ENCODE results near the gene CRTC3. TPM values are rescaled to one million over a fixed set of nuclear protein-coding genes. Genes with fewer than 3 reads are reported as not detected.

The CRTC3 gene
- total and polyA plus RNA-seq, 2 donors (not counting 3 experiments of a cell fraction or from before 2014, with no cell fraction given), result 16.2 to 26.4 TPM

DNA sequence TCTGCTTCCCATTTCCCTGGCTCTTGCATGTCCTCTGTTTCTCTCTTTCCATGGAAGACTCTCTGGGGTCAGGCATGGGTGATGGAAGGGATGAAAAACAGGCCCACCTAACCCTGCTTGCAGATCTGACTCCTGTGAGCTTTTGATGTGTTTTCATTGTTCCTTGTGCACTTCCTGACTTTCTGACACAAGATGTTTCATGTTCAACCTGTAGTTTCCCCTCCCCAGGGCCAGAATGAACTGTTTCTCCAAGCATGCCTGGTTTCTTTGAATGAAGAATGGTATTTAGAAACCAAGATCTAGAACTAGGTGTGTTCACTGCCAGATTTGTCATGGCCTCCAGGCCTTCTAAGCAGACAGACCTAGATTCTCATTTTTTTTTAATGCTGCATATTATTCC is 36.1 kb upstream of the CRTC3 start:
- no peaks in the 10 kb centered on the region for H3K4me1 ChIP-seq (ENCODE audit: control insufficient read depth, extremely low read depth, insufficient read depth, low read length)
- TF ChIP-seq, protein P1, sequence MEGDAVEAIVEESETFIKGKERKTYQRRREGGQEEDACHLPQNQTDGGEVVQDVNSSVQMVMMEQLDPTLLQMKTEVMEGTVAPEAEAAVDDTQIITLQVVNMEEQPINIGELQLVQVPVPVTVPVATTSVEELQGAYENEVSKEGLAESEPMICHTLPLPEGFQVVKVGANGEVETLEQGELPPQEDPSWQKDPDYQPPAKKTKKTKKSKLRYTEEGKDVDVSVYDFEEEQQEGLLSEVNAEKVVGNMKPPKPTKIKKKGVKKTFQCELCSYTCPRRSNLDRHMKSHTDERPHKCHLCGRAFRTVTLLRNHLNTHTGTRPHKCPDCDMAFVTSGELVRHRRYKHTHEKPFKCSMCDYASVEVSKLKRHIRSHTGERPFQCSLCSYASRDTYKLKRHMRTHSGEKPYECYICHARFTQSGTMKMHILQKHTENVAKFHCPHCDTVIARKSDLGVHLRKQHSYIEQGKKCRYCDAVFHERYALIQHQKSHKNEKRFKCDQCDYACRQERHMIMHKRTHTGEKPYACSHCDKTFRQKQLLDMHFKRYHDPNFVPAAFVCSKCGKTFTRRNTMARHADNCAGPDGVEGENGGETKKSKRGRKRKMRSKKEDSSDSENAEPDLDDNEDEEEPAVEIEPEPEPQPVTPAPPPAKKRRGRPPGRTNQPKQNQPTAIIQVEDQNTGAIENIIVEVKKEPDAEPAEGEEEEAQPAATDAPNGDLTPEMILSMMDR (IDR thresholded peaks at IDR 0.05; ENCODE audit: extremely low read depth in 1 of 2, insufficient read depth in 1 of 2, low read depth in 1 of 2, low read length in 2 of 2), result no peak
- TF ChIP-seq POLR2A (IDR thresholded peaks at IDR 0.05; ENCODE audit: low read depth, low read length) (no peak), GATA2 (IDR thresholded peaks at IDR 0.05; ENCODE audit: insufficient read depth, insufficient read length, low read depth, low read length) (no peak), MYC (IDR thresholded peaks at IDR 0.05; ENCODE audit: low read depth, low read length) (no peak), POLR2AphosphoS5 (IDR thresholded peaks at IDR 0.05; ENCODE audit: insufficient read depth, low read depth, low read length) (no peak), JUN (IDR thresholded peaks at IDR 0.05; ENCODE audit: borderline replicate concordance, insufficient read depth, insufficient read length, low read depth) (no peak), EZH2 (IDR thresholded peaks at IDR 0.05; ENCODE audit: borderline replicate concordance, low read depth, low read length, severe bottlenecking) (no peak), FOS (IDR thresholded peaks at IDR 0.05; ENCODE audit: borderline replicate concordance, insufficient read depth, low read length) (no peak)
- TF ChIP-seq, protein P2, sequence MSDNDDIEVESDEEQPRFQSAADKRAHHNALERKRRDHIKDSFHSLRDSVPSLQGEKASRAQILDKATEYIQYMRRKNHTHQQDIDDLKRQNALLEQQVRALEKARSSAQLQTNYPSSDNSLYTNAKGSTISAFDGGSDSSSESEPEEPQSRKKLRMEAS (IDR thresholded peaks at IDR 0.05; ENCODE audit: insufficient read depth, insufficient read length), result no peak

More for the DNA sequence above, 36.1 kb upstream of the CRTC3 start:
- DNase-seq (ENCODE audit: low read depth, low spot score) (no peak), FAIRE-seq (no peak)
- H3K79me2 ChIP-seq (ENCODE audit: control insufficient read depth, insufficient read depth, low read length), result no peaks in the 10 kb centered on the region
- no peaks in the 10 kb centered on the region for H3K9me3 ChIP-seq (replicated peaks; ENCODE audit: control insufficient read depth, insufficient read depth, low read length)
- H3K27me3 ChIP-seq (ENCODE audit: control insufficient read depth in 2 of 2, insufficient read depth in 2 of 2, low read length in 2 of 2), result no peaks in the 10 kb centered on the region
- H4K20me1 ChIP-seq (replicated peaks; ENCODE audit: control insufficient read depth, extremely low read depth, insufficient read depth, low read length), result no peaks in the 10 kb centered on the region
- ChIA-PET POLR2A (no interaction called here), CTCF (no interaction called here)
- intact Hi-C loops (cut with micrococcal nuclease), result no loop called here
- H3K9me1 ChIP-seq (replicated peaks; ENCODE audit: control insufficient read depth, extremely low read depth, insufficient read depth, low read length), result no peaks in the 10 kb centered on the region
- dilution Hi-C loops (cut with MboI; ENCODE audit: extremely low pct_ligation_motif_present, low sequenced_read_pairs), result no loop called here
- BruUV-seq (replicated peaks), result no TSS peak
- H3K4me3 ChIP-seq (replicated peaks in 1 of 3; ENCODE audit: insufficient read depth in 1 of 3, low read depth in 1 of 3, low read length in 3 of 3), result no peak overlapping the region
- H3K9ac ChIP-seq (replicated peaks; ENCODE audit: extremely low read depth, insufficient read depth, low read length), result no peak overlapping the region
- H3K27ac ChIP-seq (ENCODE audit: insufficient read depth, low read depth, low read length), result no peak overlapping the region
- H2AFZ ChIP-seq (ENCODE audit: low read depth, low read length), result no peak overlapping the region
- peaks cover 29 to 48% of the 10 kb centered on the region in 2 experiments for H3K36me3 ChIP-seq (ENCODE audit: control insufficient read depth in 2 of 2, extremely low read depth in 1 of 2, insufficient read depth in 2 of 2, low read length in 2 of 2)
- no peak overlapping the region for H3K4me2 ChIP-seq (ENCODE audit: insufficient read depth, low read length)
